ENCODE data around the gene SERPINA3.
A peak's percentile ranks its signal among the peaks of the same experiment; 100 is the strongest.

SERPINA3 gene

DNA sequence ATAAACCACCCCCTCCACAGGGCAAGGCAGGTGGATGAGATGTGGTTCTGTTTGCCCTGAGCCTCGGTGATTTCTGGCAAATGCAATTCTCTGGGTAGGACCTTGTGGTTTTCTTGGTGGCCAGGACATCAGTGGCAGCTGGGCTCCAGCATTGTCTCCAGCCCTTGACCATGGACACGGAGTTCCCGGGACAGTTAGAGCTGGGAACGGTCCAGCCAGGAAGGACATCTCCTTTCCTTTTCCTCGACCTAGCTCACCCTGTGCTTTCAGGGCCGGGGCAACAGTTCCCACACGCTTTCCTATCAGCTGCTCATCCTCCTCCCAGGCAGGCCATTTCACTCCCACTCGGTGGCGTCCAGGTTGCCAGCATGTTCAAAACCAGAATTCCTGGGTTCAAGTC is 41.8 kb upstream of the SERPINA3 start:
- TF ChIP-seq, protein P1, sequence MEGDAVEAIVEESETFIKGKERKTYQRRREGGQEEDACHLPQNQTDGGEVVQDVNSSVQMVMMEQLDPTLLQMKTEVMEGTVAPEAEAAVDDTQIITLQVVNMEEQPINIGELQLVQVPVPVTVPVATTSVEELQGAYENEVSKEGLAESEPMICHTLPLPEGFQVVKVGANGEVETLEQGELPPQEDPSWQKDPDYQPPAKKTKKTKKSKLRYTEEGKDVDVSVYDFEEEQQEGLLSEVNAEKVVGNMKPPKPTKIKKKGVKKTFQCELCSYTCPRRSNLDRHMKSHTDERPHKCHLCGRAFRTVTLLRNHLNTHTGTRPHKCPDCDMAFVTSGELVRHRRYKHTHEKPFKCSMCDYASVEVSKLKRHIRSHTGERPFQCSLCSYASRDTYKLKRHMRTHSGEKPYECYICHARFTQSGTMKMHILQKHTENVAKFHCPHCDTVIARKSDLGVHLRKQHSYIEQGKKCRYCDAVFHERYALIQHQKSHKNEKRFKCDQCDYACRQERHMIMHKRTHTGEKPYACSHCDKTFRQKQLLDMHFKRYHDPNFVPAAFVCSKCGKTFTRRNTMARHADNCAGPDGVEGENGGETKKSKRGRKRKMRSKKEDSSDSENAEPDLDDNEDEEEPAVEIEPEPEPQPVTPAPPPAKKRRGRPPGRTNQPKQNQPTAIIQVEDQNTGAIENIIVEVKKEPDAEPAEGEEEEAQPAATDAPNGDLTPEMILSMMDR (IDR thresholded peaks at IDR 0.05; ENCODE audit: low read depth, low read length): no peak
- no peak for DNase-seq (ENCODE audit: low read depth in 2 of 2)
- H3K4me3 ChIP-seq (replicated peaks in 1 of 2; ENCODE audit: low read depth in 2 of 2, low read length in 2 of 2): no peak overlapping the region

DNA sequence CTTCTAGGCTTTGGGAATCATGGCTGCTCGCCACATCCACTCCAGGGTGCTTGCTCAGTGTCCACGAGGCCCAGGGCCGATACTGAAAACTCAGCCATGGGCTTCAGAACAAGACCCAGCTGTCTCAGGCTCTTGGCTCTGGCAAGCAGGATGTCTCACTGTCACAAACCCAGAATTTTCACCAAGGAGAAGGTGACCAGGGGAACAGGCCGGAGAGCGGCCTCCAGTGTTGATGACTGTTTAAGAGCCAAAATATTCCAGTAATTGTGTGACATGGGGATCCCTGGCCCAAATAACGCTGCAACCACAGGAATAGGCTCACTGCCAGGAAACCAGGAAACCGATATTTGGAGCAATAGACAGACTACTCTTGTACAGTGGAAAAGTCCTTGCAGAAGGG is 40.8 kb upstream of the SERPINA3 start:
- no peak overlapping the region for H3K4me3 ChIP-seq (replicated peaks in 1 of 2; ENCODE audit: low read depth in 2 of 2, low read length in 2 of 2)
- peak; percentile 43 to 63 for DNase-seq (ENCODE audit: low read depth in 2 of 2)
- TF ChIP-seq, protein P1 (IDR thresholded peaks at IDR 0.05; ENCODE audit: low read depth, low read length): no peak

DNA sequence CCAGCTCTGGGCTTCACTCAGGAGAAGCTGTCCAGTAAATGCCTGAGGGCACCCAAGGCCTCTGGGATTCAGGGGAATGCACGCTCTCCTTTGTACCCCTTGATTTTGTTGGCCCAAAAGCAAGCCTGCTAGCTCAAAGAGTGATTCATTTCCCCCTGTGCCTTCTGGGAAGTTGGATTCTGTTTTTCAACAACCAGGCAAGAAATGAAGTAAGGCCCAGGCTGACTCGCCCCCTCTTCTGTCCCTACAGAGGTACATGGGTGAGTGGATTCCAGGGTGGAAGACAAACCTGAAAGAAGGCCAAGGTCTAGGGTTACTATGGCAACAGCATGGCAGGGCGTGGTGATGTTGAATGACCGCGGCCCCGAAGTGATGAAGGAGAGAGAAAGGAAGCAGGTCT is 40.2 kb upstream of the SERPINA3 start:
- DNase-seq (ENCODE audit: low read depth in 2 of 2): peak; percentile 62 to 74
- TF ChIP-seq, protein P1 (IDR thresholded peaks at IDR 0.05; ENCODE audit: low read depth, low read length): peak; percentile 1
- no peak overlapping the region for H3K4me3 ChIP-seq (replicated peaks in 1 of 2; ENCODE audit: low read depth in 2 of 2, low read length in 2 of 2)

DNA sequence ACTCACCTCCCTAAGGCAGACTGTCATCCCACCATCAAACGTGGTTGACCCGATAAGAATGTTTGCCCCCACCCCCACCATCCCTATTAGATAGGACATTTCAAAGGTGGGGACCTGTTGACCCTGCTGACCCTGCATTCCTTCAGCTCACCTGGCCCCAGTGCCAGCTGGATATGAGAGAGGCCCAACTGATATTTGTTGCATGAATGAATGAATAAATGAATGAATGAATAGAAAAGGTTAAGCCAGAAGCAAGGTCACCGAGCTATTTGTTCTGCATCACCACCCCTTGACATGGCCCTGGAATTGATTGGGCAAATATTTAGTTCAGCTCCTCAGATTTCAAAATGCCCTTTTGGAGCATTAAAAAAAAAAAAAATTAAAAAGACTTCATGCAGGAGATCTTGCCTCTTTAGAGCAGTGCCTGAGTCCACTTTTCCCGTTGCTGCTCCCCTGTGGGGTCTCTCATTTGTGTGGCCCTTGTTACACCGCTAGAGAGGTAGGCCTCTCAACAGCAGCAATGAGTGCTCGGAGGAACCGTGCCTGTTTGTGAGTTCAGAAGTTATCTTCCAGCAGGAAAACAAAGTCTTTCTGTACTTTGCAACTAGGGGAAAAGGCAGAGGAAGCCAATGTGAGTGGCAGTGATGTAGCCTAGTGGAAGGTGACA is 39.4 kb upstream of the SERPINA3 start:
- H3K4me3 ChIP-seq (replicated peaks in 1 of 2; ENCODE audit: low read depth in 2 of 2, low read length in 2 of 2): no peak overlapping the region
- TF ChIP-seq, protein P1 (IDR thresholded peaks at IDR 0.05; ENCODE audit: low read depth, low read length): no peak
- no peak for DNase-seq (ENCODE audit: low read depth in 2 of 2)

DNA sequence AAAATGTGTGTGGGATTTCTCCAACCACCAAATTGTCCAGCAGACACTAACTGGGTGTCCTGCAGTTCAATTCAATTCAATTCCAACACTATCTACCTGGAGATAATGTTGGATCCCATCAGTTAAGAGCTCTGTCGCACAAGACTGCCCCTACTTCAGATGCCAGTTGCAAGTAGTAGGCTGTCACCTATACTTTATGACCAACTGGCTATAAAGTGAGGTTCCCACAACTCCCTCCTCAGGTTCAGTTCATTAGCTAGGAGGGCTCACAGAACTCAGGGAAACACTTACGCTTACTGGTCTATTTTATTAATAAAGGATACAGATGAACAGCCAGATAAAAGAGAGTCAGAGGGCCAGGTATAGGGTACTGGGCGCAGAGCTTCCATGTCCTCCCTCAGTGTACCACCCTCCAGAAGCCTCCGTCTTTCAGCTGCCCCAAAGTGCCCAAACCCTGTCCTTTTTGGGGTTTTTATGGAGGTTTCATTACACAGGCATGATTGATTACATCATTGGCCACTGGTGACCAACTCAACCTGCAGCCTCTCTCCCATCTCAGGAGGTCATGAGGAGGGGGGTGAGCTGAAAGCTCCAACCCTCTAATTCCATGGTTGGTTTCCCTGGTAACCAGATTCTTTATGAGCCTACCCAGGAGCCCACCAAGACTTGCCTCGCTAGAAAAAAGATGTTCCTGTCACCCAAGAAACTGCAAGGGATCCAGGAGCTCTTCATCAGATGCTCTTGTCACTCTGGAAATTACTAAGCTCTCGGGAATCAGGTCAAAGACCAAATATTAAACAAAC is 38.5 kb upstream of the SERPINA3 start:
- H3K4me3 ChIP-seq (replicated peaks in 1 of 2; ENCODE audit: low read depth in 2 of 2, low read length in 2 of 2): no peak overlapping the region
- DNase-seq (ENCODE audit: low read depth in 2 of 2): no peak
- TF ChIP-seq, protein P1 (IDR thresholded peaks at IDR 0.05; ENCODE audit: low read depth, low read length): no peak

DNA sequence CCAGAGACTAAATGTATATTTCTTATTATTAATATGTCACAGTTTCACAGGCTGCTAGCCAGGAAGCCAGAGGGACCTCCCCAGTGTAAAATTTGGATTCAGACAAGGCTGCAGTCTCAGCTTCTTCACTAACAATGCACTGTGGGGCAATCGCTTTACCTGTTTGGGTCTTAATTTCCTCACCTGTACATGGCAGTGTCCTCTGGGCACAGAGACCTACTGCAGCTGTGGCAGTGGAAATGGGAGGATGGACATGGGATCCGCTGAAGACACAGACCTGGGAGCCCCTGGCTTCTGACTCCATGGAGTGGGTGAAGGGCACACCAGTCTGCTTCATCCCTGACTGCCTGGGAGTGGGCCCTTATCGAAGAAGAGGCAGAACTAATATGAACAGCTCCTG is 37.9 kb upstream of the SERPINA3 start:
- no peak for DNase-seq (ENCODE audit: low read depth in 2 of 2)
- H3K4me3 ChIP-seq (replicated peaks in 1 of 2; ENCODE audit: low read depth in 2 of 2, low read length in 2 of 2): no peak overlapping the region
- TF ChIP-seq, protein P1 (IDR thresholded peaks at IDR 0.05; ENCODE audit: low read depth, low read length): no peak
